Neural cell (in vitro differentiated cells): Measurements from ENCODE around the gene LIME1.

Experiments used
- CTCF ChIP-seq: fragments of 450-650 bp; IDR thresholded peaks from 2 replicates; pipeline ENCODE4 v1.5.1; 2014; ENCODE audit warnings: antibody characterized with exemption, mild to moderate bottlenecking, moderate library complexity; ENCODE audit not compliant: poor library complexity, severe bottlenecking
- EP300 ChIP-seq: fragments of 450-650 bp; conservative IDR thresholded peaks from 2 replicates; pipeline ENCODE4 v1.6.1; 2014; ENCODE audit warnings: antibody characterized with exemption, mild to moderate bottlenecking, moderate library complexity; ENCODE audit not compliant: poor library complexity, severe bottlenecking

GRCh38 chr20:63739130-63740069 lies 2.9 kb downstream of the LIME1 start, which contains the start of gene SLC2A4RG:
- TF ChIP-seq CTCF, result no peak
- TF ChIP-seq EP300, result no peak
